ENCODE results near the gene TMEM89. TPM values are rescaled to one million over a fixed set of nuclear protein-coding genes. Genes with fewer than 3 reads are reported as not detected.

TMEM89 gene
- total RNA-seq, 1 experiment from 2014 or later = 0.74 TPM

DNA sequence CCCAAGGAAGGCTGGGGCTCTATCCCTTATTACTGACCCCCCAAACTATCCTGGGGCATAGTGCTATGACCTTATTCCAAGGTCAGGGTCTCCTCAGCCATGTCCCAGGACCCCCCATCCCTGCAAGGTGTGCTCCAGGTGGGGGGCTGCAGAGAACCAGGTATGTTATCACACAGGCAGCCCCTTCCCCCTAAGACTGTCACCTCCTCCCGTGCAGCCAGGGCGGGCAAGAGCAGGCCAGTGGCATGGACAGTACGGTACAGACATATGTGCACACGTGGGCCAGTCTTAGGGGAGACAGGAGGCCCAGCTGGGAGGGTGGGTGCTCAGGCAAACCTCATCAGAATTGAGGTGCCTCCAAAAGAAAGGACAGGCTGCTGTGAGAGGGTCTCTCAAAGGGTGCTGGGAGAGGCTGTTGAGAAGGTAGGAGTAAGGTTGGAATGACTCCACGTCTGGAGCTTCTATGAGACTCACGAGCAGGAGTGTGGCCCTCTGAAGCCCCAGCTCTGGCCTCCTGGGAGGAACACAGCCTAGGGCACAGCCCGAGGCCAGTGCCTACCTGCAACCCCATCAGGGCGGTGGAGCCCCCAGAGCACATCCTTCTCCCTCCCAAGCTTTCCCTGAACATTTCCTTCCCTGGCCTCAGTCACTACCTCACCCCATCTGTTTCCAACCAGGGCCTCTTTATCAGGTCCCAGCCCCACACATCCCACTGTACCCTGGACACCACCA is 24.7 kb downstream of the TMEM89 start:
- Histone ChIP-seq H3K56ac (ENCODE audit: insufficient read length, low read depth, low read length) (no peak overlapping the region), H3K27ac (ENCODE audit: insufficient read length, low read depth, low read length) (no peak overlapping the region), H4K5ac (ENCODE audit: insufficient read length, low read depth, low read length) (no peak overlapping the region), H3K4ac (ENCODE audit: low read depth, low read length) (no peak overlapping the region), H3K9me3 (ENCODE audit: control insufficient read depth, low read depth, low read length) (no peaks in the 10 kb centered on the region), H2BK5ac (ENCODE audit: insufficient read length, low read length) (no peak overlapping the region), H3K4me2 (ENCODE audit: insufficient read depth, insufficient read length, low read length) (no peak overlapping the region), H2BK20ac (ENCODE audit: low read depth, low read length, poor library complexity, severe bottlenecking) (no peak overlapping the region), H4K91ac (ENCODE audit: insufficient read length, low read depth, low read length) (no peak overlapping the region), H2AK5ac (ENCODE audit: insufficient read length, low read length) (no peak overlapping the region), H4K20me1 (ENCODE audit: control insufficient read depth, insufficient read depth, insufficient read length) (no peaks in the 10 kb centered on the region), H2BK12ac (ENCODE audit: insufficient read length, low read depth, low read length) (no peak overlapping the region), H3K23me2 (ENCODE audit: insufficient read length, low read depth, low read length, poor library complexity, severe bottlenecking) (no peaks in the 10 kb centered on the region), H2BK120ac (ENCODE audit: low read depth, low read length, poor library complexity, severe bottlenecking) (no peak overlapping the region), H3K14ac (ENCODE audit: insufficient read depth, low read length) (no peak overlapping the region), H3K23ac (ENCODE audit: insufficient read length, low read depth, low read length) (no peak overlapping the region), H4K8ac (replicated peaks; ENCODE audit: insufficient read length, low read depth, low read length) (no peak overlapping the region), H3K79me2 (ENCODE audit: insufficient read depth, low read length) (no peaks in the 10 kb centered on the region), H3T11ph (ENCODE audit: low read length) (no peak overlapping the region), H3K18ac (ENCODE audit: insufficient read length, low read depth, low read length) (no peak overlapping the region), H3K9ac (ENCODE audit: extremely low read depth, insufficient read length, low read length) (no peak overlapping the region), H3K4me1 (ENCODE audit: insufficient read depth, low read length) (no peaks in the 10 kb centered on the region), H3K79me1 (ENCODE audit: insufficient read depth, low read depth, low read length, poor library complexity, severe bottlenecking) (no peaks in the 10 kb centered on the region), H2AFZ (ENCODE audit: low read length) (no peak overlapping the region), H2BK15ac (ENCODE audit: low read depth, low read length) (no peak overlapping the region), H3K27me3 (ENCODE audit: insufficient read depth, low read length) (no peaks in the 10 kb centered on the region)
- H3K4me1 Mint-ChIP-seq = peaks cover 12 to 21% of the 10 kb centered on the region in 2 experiments
- no peak for DNase-seq
- no peaks in the 10 kb centered on the region for H3K9me3 Mint-ChIP-seq
- WGBS (ENCODE audit: extremely low coverage, insufficient read length, low lambda C conversion rate) = no CpG with 5 or more reads among the region's 8 CpGs
- H3K27ac Mint-ChIP-seq = peak overlapping the region in 2 of 3 experiments; percentile 88 to 89; a peak in 4 of 7 replicates
- H3K36me3 Mint-ChIP-seq (ENCODE audit: insufficient read depth in 1 of 3, low read depth in 3 of 3) = peaks cover 30 to 52% (median 32%) of the 10 kb centered on the region in 3 experiments; a peak in 6 of 7 replicates
- no peak overlapping the region; a peak in 1 of 5 replicates for H3K4me3 Mint-ChIP-seq
- peaks cover 4% of the 10 kb centered on the region; the same call in 1 of the 2 replicates for H3K27me3 Mint-ChIP-seq (ENCODE audit: low read depth)
- TF ChIP-seq CTCF (conservative IDR thresholded peaks at IDR 0.05) = no peak

All from H9 (cell line).